Activated naive CD4-positive, alpha-beta T cell treated with anti-CD3 and anti-CD28 coated beads, Interleukin-2, amount 50 U/mL, for 72 hours (primary cell): ENCODE measurements around the gene SLC44A2. TPM values are rescaled to one million over a fixed set of nuclear protein-coding genes. Genes with fewer than 3 reads are reported as not detected.

Experiments used
- ATAC-seq, 2 donors: fragments of 150-1000 bp; cut with Tn5 transposase; 2 replicates each; pipeline ENCODE4 v1.10.0; 2021; ENCODE audit warnings: mild to moderate bottlenecking in 2 of 2, moderate library complexity in 2 of 2
- DNase-seq, 2 donors: peaks; one replicate each; pipeline ENCODE4 v3.0.0; 2021 to 2022; ENCODE audit warnings: low spot score in 2 of 2
- H3K27ac Mint-ChIP-seq, 2 donors: one replicate each; pipeline ENCODE4 v1.8.0; 2022; ENCODE audit warnings: mild to moderate bottlenecking in 2 of 2, mixed read lengths in 2 of 2
- H3K36me3 Mint-ChIP-seq, 2 donors: one replicate each; pipeline ENCODE4 v1.8.0; 2022; ENCODE audit warnings: mixed read lengths in 2 of 2
- H3K9me3 Mint-ChIP-seq, 2 donors: one replicate each; pipeline ENCODE4 v1.8.0; 2022; ENCODE audit warnings: mixed read lengths in 2 of 2
- total RNA-seq, 2 donors: library from RNA; stranded (reverse); gene quantifications; one replicate each; pipeline ENCODE4 v1.2.3, GENCODE V29; 2022

Gene SLC44A2
- total RNA-seq, 2 donors from 2014 or later = 81.3 to 92.0 TPM

GRCh38 chr19:10639836-10640235 is 14.5 kb downstream of the SLC44A2 start:
- Mint-ChIP-seq H3K27ac (no peak overlapping the region), H3K36me3 (peaks cover 6 to 19% of the 10 kb centered on the region in 2 donors)
- no peak for ATAC-seq

GRCh38 chr19:10640361-10640760 is 15.0 kb downstream of the SLC44A2 start:
- H3K27ac Mint-ChIP-seq = peak overlapping the region; percentile 72 to 86
- H3K36me3 Mint-ChIP-seq = peaks cover 6 to 13% of the 10 kb centered on the region in 2 donors
- DNase-seq (no peak), ATAC-seq (no peak)
- no peaks in the 10 kb centered on the region for H3K9me3 Mint-ChIP-seq

More at GRCh38 chr19:10639836-10640235, 14.5 kb downstream of the SLC44A2 start:
- H3K9me3 Mint-ChIP-seq = no peaks in the 10 kb centered on the region
- DNase-seq = no peak

GRCh38 chr19:10641248-10641647 is 15.9 kb downstream of the SLC44A2 start:
- Mint-ChIP-seq H3K9me3 (no peaks in the 10 kb centered on the region), H3K36me3 (peaks cover 6 to 8% of the 10 kb centered on the region in 2 donors), H3K27ac (peak overlapping the region; percentile 72 to 86)
- no peak for ATAC-seq
- no peak for DNase-seq

GRCh38 chr19:10642473-10643171 is 17.3 kb downstream of the SLC44A2 start:
- no peak for ATAC-seq

GRCh38 chr19:10643172-10643967 is 18.0 kb downstream of the SLC44A2 start:
- Mint-ChIP-seq H3K27ac (peak overlapping the region; percentile 24 to 55), H3K36me3 (no peaks in the 10 kb centered on the region), H3K9me3 (no peaks in the 10 kb centered on the region)
- ATAC-seq (peak in 1 of 2 donors; percentile 22), DNase-seq (no peak)

More at GRCh38 chr19:10642473-10643171, 17.3 kb downstream of the SLC44A2 start:
- no peaks in the 10 kb centered on the region for H3K36me3 Mint-ChIP-seq
- peak overlapping the region; percentile 19 to 55 for H3K27ac Mint-ChIP-seq
- H3K9me3 Mint-ChIP-seq = no peaks in the 10 kb centered on the region
- DNase-seq = no peak

GRCh38 chr19:10643968-10644259 is 18.6 kb downstream of the SLC44A2 start:
- DNase-seq (no peak), ATAC-seq (no peak)
- no peaks in the 10 kb centered on the region for H3K9me3 Mint-ChIP-seq
- H3K36me3 Mint-ChIP-seq = no peaks in the 10 kb centered on the region
- H3K27ac Mint-ChIP-seq = peak overlapping the region in 1 of 2 donors; percentile 55

GRCh38 chr19:10644260-10645007 is 19.1 kb downstream of the SLC44A2 start:
- H3K36me3 Mint-ChIP-seq = no peaks in the 10 kb centered on the region
- H3K9me3 Mint-ChIP-seq = no peaks in the 10 kb centered on the region
- peak overlapping the region in 1 of 2 donors; percentile 22 for H3K27ac Mint-ChIP-seq
- peak; percentile 84 to 86 for ATAC-seq
- DNase-seq = peak; percentile 73 to 84

- no peak for DNase-seq
- no peak for ATAC-seq
- Mint-ChIP-seq H3K9me3 (no peaks in the 10 kb centered on the region), H3K36me3 (no peaks in the 10 kb centered on the region), H3K27ac (no peak overlapping the region)
Observed at GRCh38 chr19:10646456-10647159, 21.3 kb downstream of the SLC44A2 start.

- DNase-seq = no peak
- Mint-ChIP-seq H3K27ac (peak overlapping the region; percentile 0 to 16), H3K36me3 (peaks cover 7 to 9% of the 10 kb centered on the region in 2 donors), H3K9me3 (no peaks in the 10 kb centered on the region)
- ATAC-seq = peak; percentile 17 to 18
Observed at GRCh38 chr19:10648360-10648759, 23.0 kb downstream of the SLC44A2 start.

GRCh38 chr19:10651851-10652250 is 26.5 kb downstream of the SLC44A2 start:
- DNase-seq (no peak), ATAC-seq (no peak)
- H3K27ac Mint-ChIP-seq = peak overlapping the region; percentile 9 to 58
- peaks cover 25 to 29% of the 10 kb centered on the region in 2 donors for H3K36me3 Mint-ChIP-seq
- no peaks in the 10 kb centered on the region for H3K9me3 Mint-ChIP-seq

- Mint-ChIP-seq H3K9me3 (no peaks in the 10 kb centered on the region), H3K27ac (peak overlapping the region; percentile 98 to 100), H3K36me3 (peaks cover 25 to 35% of the 10 kb centered on the region in 2 donors)
- DNase-seq (no peak), ATAC-seq (no peak)
Observed at GRCh38 chr19:10653482-10653731, 28.1 kb downstream of the SLC44A2 start.

GRCh38 chr19:10653732-10654609 is 28.6 kb downstream of the SLC44A2 start, which contains the start of gene ILF3:
Gene ILF3 (plus strand): TSS chr19:10654346. CDS start chr19:10670606, 16,260 bp downstream.
- peak; percentile 98 to 100 for DNase-seq
- H3K9me3 Mint-ChIP-seq = no peaks in the 10 kb centered on the region
- ATAC-seq = peak; percentile 83 to 85
- H3K27ac Mint-ChIP-seq = peak within 1 kb of the TSS; percentile 99 to 100
- H3K36me3 Mint-ChIP-seq = peaks cover 25 to 35% of the 10 kb centered on the region in 2 donors

GRCh38 chr19:10654610-10655456 is 29.5 kb downstream of the SLC44A2 start:
- Mint-ChIP-seq H3K9me3 (no peaks in the 10 kb centered on the region), H3K27ac (peak overlapping the region; percentile 99 to 100), H3K36me3 (peaks cover 25 to 37% of the 10 kb centered on the region in 2 donors)
- peak; percentile 63 to 68 for DNase-seq
- peak; percentile 8 to 30 for ATAC-seq

GRCh38 chr19:10655457-10656312 is 30.3 kb downstream of the SLC44A2 start:
- ATAC-seq = no peak
- DNase-seq = no peak
- Mint-ChIP-seq H3K9me3 (no peaks in the 10 kb centered on the region), H3K27ac (peak overlapping the region; percentile 99 to 100), H3K36me3 (peaks cover 25 to 43% of the 10 kb centered on the region in 2 donors)
